B cell (primary cell): ENCODE measurements around the gene CEP63.

Source experiments
- EZH2 ChIP-seq: IDR thresholded peaks from 2 replicates; pipeline ENCODE4 v1.6.1; 2012; ENCODE audit warnings: borderline replicate concordance, low read depth, mild to moderate bottlenecking, moderate library complexity, low read length; ENCODE audit not compliant: insufficient read depth, poor library complexity, severe bottlenecking
- TF ChIP-seq, protein P1 (sequence below): fragments of 200-600 bp; IDR thresholded peaks from one replicate; pipeline ENCODE4 v1.8.0; 2022; ENCODE audit warnings: antibody characterized with exemption, mild to moderate bottlenecking

DNA sequence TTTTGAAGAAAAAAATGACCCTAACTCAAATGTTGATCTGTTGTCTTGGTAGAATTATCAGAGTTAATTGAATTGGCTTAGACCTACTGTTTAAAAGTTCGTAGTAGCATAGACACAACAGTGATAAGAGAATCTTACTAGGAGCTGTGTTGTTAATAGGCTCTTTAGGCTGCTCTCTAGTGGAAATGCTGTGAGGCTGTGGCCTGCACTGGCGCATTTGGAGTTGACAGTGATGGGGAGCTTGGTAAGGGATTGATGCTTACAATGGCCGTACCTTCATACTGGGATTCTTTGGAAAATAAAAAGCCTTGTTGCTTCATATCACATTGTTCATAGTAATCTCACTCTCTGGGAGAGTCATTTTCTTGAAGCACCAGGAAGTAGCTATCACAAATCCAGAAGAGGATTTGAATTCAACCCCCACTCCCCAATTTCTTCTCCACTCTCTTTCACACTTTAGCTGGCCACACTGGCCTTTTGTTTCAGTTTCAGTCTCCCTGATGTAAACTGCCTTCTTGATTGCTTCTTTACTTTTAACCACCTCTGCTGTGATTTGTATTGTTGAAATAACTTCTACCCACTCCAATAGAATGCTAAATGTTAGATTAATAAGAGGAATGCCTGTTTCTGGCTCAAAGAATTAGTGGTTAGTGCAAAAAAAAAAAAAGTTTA lies 56.6 kb downstream of the CEP63 start:
- TF ChIP-seq, protein P1, sequence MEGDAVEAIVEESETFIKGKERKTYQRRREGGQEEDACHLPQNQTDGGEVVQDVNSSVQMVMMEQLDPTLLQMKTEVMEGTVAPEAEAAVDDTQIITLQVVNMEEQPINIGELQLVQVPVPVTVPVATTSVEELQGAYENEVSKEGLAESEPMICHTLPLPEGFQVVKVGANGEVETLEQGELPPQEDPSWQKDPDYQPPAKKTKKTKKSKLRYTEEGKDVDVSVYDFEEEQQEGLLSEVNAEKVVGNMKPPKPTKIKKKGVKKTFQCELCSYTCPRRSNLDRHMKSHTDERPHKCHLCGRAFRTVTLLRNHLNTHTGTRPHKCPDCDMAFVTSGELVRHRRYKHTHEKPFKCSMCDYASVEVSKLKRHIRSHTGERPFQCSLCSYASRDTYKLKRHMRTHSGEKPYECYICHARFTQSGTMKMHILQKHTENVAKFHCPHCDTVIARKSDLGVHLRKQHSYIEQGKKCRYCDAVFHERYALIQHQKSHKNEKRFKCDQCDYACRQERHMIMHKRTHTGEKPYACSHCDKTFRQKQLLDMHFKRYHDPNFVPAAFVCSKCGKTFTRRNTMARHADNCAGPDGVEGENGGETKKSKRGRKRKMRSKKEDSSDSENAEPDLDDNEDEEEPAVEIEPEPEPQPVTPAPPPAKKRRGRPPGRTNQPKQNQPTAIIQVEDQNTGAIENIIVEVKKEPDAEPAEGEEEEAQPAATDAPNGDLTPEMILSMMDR: no peak
- TF ChIP-seq EZH2: no peak
